Coronary artery (tissue), 2 donors: ENCODE data around the gene HESX1.
A peak's percentile ranks its signal among the peaks of the same experiment; 100 is the strongest.

Experiments
- DNase-seq: peaks from one replicate; pipeline ENCODE4 v3.0.0-alpha.2; 2017; ENCODE audit warnings: low spot score
- H3K27ac ChIP-seq, 2 donors: fragments of 200-600 bp; sonication (generic); one replicate each; pipeline ENCODE4 v1.5.1; 2016 to 2019
- H3K4me3 ChIP-seq: fragments of 200-600 bp; sonication (generic); 2 replicates; pipeline ENCODE4 v1.5.1; 2016; ENCODE audit warnings: mild to moderate bottlenecking, moderate library complexity
- TF ChIP-seq, protein P1 (sequence below): fragments of 200-600 bp; sonication (generic); IDR thresholded peaks from one replicate; pipeline ENCODE4 v1.5.1; 2019; ENCODE audit warnings: antibody characterized with exemption

Gene HESX1

DNA sequence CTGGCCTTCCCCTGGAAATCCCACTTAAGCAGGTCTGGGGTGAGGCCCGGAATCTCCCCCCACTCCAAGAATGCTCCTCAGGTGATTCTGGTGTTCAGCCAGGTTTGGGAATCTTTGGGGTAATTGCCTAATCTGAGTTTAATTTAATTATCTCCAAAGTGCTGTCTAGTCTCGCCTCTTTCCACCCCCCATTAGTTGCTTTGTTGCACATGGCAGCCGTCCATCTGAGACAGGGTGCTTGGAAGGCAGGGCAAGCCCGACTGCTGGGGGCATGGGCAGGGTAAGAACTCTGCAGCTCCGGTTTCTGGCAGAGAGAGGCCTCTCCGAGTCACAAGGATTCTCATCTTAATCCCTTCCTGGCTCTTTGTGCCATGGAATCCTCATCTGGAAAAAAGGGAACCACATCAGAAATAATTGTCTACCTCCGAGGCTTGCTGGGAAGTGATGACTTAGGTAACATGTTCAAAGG is 49.6 kb downstream of the HESX1 start:
- peak; percentile 41 for DNase-seq
- Histone ChIP-seq H3K27ac (no peak overlapping the region), H3K4me3 (no peak overlapping the region)
- TF ChIP-seq, protein P1, sequence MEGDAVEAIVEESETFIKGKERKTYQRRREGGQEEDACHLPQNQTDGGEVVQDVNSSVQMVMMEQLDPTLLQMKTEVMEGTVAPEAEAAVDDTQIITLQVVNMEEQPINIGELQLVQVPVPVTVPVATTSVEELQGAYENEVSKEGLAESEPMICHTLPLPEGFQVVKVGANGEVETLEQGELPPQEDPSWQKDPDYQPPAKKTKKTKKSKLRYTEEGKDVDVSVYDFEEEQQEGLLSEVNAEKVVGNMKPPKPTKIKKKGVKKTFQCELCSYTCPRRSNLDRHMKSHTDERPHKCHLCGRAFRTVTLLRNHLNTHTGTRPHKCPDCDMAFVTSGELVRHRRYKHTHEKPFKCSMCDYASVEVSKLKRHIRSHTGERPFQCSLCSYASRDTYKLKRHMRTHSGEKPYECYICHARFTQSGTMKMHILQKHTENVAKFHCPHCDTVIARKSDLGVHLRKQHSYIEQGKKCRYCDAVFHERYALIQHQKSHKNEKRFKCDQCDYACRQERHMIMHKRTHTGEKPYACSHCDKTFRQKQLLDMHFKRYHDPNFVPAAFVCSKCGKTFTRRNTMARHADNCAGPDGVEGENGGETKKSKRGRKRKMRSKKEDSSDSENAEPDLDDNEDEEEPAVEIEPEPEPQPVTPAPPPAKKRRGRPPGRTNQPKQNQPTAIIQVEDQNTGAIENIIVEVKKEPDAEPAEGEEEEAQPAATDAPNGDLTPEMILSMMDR, result no peak
